HG02642 (cell line): ENCODE measurements around the gene KRTAP10-2.

ENCODE experiments used
- ATAC-seq: cut with Tn5 transposase; IDR thresholded peaks from one replicate; pipeline ENCODE4 v1.9.1; 2021; ENCODE audit warnings: mild to moderate bottlenecking; ENCODE audit not compliant: unreplicated experiment, poor library complexity

KRTAP10-2 gene

GRCh38 chr21:44529011-44529421 lies 22.3 kb downstream of the KRTAP10-2 start:
- ATAC-seq = no peak

GRCh38 chr21:44528634-44528995 lies 22.7 kb downstream of the KRTAP10-2 start:
- ATAC-seq = no peak

- no peak for ATAC-seq
Observed at GRCh38 chr21:44527983-44528633, 23.2 kb downstream of the KRTAP10-2 start.

- no peak for ATAC-seq
Observed at GRCh38 chr21:44527156-44527982, 23.9 kb downstream of the KRTAP10-2 start.

GRCh38 chr21:44526096-44526997 lies 25.0 kb downstream of the KRTAP10-2 start:
- ATAC-seq = no peak

GRCh38 chr21:44525391-44526095 lies 25.8 kb downstream of the KRTAP10-2 start:
- no peak for ATAC-seq

- no peak for ATAC-seq
Observed at GRCh38 chr21:44524414-44525371, 26.6 kb downstream of the KRTAP10-2 start.

- ATAC-seq = no peak
Observed at GRCh38 chr21:44523567-44524413, 27.5 kb downstream of the KRTAP10-2 start.

- ATAC-seq = no peak
Observed at GRCh38 chr21:44522753-44523204, 28.5 kb downstream of the KRTAP10-2 start.

- ATAC-seq = no peak
Observed at GRCh38 chr21:44521928-44522752, 29.2 kb downstream of the KRTAP10-2 start.

GRCh38 chr21:44521301-44521927 lies 29.9 kb downstream of the KRTAP10-2 start:
- no peak for ATAC-seq

GRCh38 chr21:44520326-44521300 lies 30.7 kb downstream of the KRTAP10-2 start:
- ATAC-seq = no peak

GRCh38 chr21:44519346-44520325 lies 31.7 kb downstream of the KRTAP10-2 start:
- no peak for ATAC-seq

- no peak for ATAC-seq
Observed at GRCh38 chr21:44518686-44519085, 32.6 kb downstream of the KRTAP10-2 start.
